Lung (tissue), 12 donors: ENCODE data around the gene TGFB1I1. TPM values are rescaled to one million over a fixed set of nuclear protein-coding genes. Genes with fewer than 3 reads are reported as not detected.

Experiments
- ATAC-seq: fragments of 200-7000 bp; cut with Tn5 transposase; one replicate; pipeline ENCODE4 v1.9.1; 2020; ENCODE audit warnings: moderate number of reproducible peaks; ENCODE audit not compliant: insufficient read depth, low FRiP score
- DNase-seq, 3 donors: peaks; one replicate each; pipeline ENCODE4 v3.0.0-alpha.2; 2013 to 2017
- H3K27ac ChIP-seq, 2 donors: one replicate each; pipeline ENCODE4 v1.5.1; 2013; ENCODE audit warnings: mild to moderate bottlenecking in 2 of 2, moderate library complexity in 2 of 2, control low read depth in 1 of 2, inconsistent platforms in 1 of 2, low read depth in 1 of 2, low read length in 1 of 2
- H3K27me3 ChIP-seq, 3 donors: one replicate each; pipeline ENCODE4 v1.5.1; 2013; ENCODE audit warnings: low read length in 2 of 3; ENCODE audit not compliant: control insufficient read depth in 3 of 3, insufficient read depth in 3 of 3
- H3K36me3 ChIP-seq, 4 donors: one replicate each; pipeline ENCODE4 v1.5.1; 2013; ENCODE audit warnings: low read length in 4 of 4, mild to moderate bottlenecking in 1 of 4, moderate library complexity in 1 of 4; ENCODE audit not compliant: control insufficient read depth in 4 of 4, insufficient read depth in 4 of 4
- H3K4me1 ChIP-seq, 5 donors: one replicate each; pipeline ENCODE4 v1.5.1; 2013; ENCODE audit warnings: low read length in 5 of 5, mild to moderate bottlenecking in 2 of 5, moderate library complexity in 1 of 5; ENCODE audit not compliant: control insufficient read depth in 5 of 5, insufficient read depth in 5 of 5
- H3K4me3 ChIP-seq: one replicate; pipeline ENCODE4 v1.5.1; 2013; ENCODE audit warnings: mild to moderate bottlenecking, control low read depth, moderate library complexity
- H3K9ac ChIP-seq, 2 donors: one replicate each; pipeline ENCODE4 v1.5.1; 2013; ENCODE audit warnings: low read length in 2 of 2, control low read depth in 1 of 2; ENCODE audit not compliant: insufficient read depth in 1 of 2
- H3K9me3 ChIP-seq, 4 donors: one replicate each; pipeline ENCODE4 v1.5.1; 2013; ENCODE audit warnings: low read length in 3 of 4, mild to moderate bottlenecking in 1 of 4, moderate library complexity in 1 of 4; ENCODE audit not compliant: control insufficient read depth in 4 of 4, insufficient read depth in 3 of 4
- CTCF ChIP-seq: IDR thresholded peaks from 2 replicates; pipeline ENCODE4 v1.5.1; 2012; ENCODE audit warnings: mild to moderate bottlenecking; ENCODE audit errors: control extremely low read depth, extremely low read depth
- WGBS, 2 donors: extraction: QIAGEN DNeasy Blood & Tissue Kit; methylation state at CpG; one replicate each; pipeline ENCODE4 v1.1.7; 2013; 5-methylcytosine and 5-hydroxymethylcytosine counted together
- polyA plus RNA-seq, 2 donors: library from polyadenylated mRNA; stranded (reverse); fragments of 200-250 nt; gene quantifications; one replicate each; pipeline ENCODE4 v1.2.1, GENCODE V29; 2013
- total RNA-seq, 2 donors: library from RNA; depleted of rRNA in 1 of 2; stranded (reverse); fragments of >200 nt in 1 of 2; gene quantifications; one replicate each; pipeline ENCODE4 v1.2.1, GENCODE V29; 2014 to 2021
- donor health status: control.
- donor health status: control.
- donor health status: Bipolar disorder and iron deficiency.
- donor health status: healthy.
- donor health status: DM: yes; HTN: yes; CAD: no.

Gene TGFB1I1
- total and polyA plus RNA-seq, 4 donors = 25.1 to 58.9 (median 37.6) TPM

GRCh38 chr16:31508706-31509195 lies 36.8 kb downstream of the TGFB1I1 start:
- peak overlapping the region; percentile 97 to 99 for H3K27ac ChIP-seq
- WGBS, 2 donors = 14 to 18% methylated on average over 6 of the region's 6 CpGs
- DNase-seq = peak; percentile 34 to 73 (median 73)
- no peaks in the 10 kb centered on the region for H3K9me3 ChIP-seq
- H3K36me3 ChIP-seq = peaks cover 0 to 5% (median 3%) of the 10 kb centered on the region in 4 donors
- no peaks in the 10 kb centered on the region for H3K27me3 ChIP-seq
- no peak for TF ChIP-seq CTCF
- peak overlapping the region; percentile 91 to 94 for H3K9ac ChIP-seq
- ATAC-seq = peak; percentile 12
- peaks cover 11 to 22% (median 12%) of the 10 kb centered on the region in 5 donors for H3K4me1 ChIP-seq
- H3K4me3 ChIP-seq = peak overlapping the region; percentile 100

- Histone ChIP-seq H3K9ac (no peak overlapping the region), H3K27ac (no peak overlapping the region), H3K27me3 (no peaks in the 10 kb centered on the region), H3K9me3 (no peaks in the 10 kb centered on the region), H3K4me1 (peaks cover 0 to 13% (median 4%) of the 10 kb centered on the region in 5 donors), H3K36me3 (no peaks in the 10 kb centered on the region), H3K4me3 (no peak overlapping the region)
- 71 to 75% methylated on average over 6 of the region's 6 CpGs for WGBS, 2 donors
- ATAC-seq = no peak
- no peak for TF ChIP-seq CTCF
- no peak for DNase-seq
These were observed 41.2 kb downstream of the TGFB1I1 start for GRCh38 chr16:31513126-31513525.

GRCh38 chr16:31513884-31514283 lies 41.9 kb downstream of the TGFB1I1 start:
- Histone ChIP-seq H3K4me3 (no peak overlapping the region), H3K9me3 (no peaks in the 10 kb centered on the region), H3K36me3 (no peaks in the 10 kb centered on the region), H3K27ac (no peak overlapping the region), H3K4me1 (peaks cover 0 to 11% (median 3%) of the 10 kb centered on the region in 5 donors), H3K9ac (no peak overlapping the region), H3K27me3 (no peaks in the 10 kb centered on the region)
- TF ChIP-seq CTCF = no peak
- no peak for DNase-seq
- ATAC-seq = no peak
